Measurements from ENCODE around the gene BPIFB1. TPM values are rescaled to one million over a fixed set of nuclear protein-coding genes. Genes with fewer than 3 reads are reported as not detected.

The BPIFB1 gene
- total RNA-seq, 1 donor from 2014 or later: not detected

- Histone ChIP-seq H3K79me2 (ENCODE audit: low read depth) (no peaks in the 10 kb centered on the region), H4K20me1 (ENCODE audit: low read depth) (no peaks in the 10 kb centered on the region), H3K36me3 (no peaks in the 10 kb centered on the region), H3K4me2 (no peak overlapping the region), H3K4me3 (no peak overlapping the region), H3K27ac (no peak overlapping the region), H2AFZ (replicated peaks) (no peak overlapping the region), H3K4me1 (peaks cover 13% of the 10 kb centered on the region), H3K27me3 (no peaks in the 10 kb centered on the region), H3K9ac (no peak overlapping the region), H3K9me3 (ENCODE audit: low read depth) (no peaks in the 10 kb centered on the region), H3F3A (ENCODE audit: low read depth) (no peaks in the 10 kb centered on the region)
- Mint-ChIP-seq H3K9me3 (no peaks in the 10 kb centered on the region), H3K4me1 (peaks cover 10% of the 10 kb centered on the region), H3K4me3 (no peak overlapping the region), H3K27me3 (ENCODE audit: insufficient read depth, low read depth) (peaks cover 20% of the 10 kb centered on the region), H3K36me3 (no peaks in the 10 kb centered on the region), H3K27ac (no peak overlapping the region)
- TF ChIP-seq CTCF (IDR thresholded peaks at IDR 0.05) (no peak), EZH2 (IDR thresholded peaks at IDR 0.05) (no peak), EZH2phosphoT487 (IDR thresholded peaks at IDR 0.05) (no peak)
- no peak for DNase-seq (ENCODE audit: low spot score)
These were observed 3.6 kb upstream of the BPIFB1 start for GRCh38 chr20:33279261-33279910.

GRCh38 chr20:33280000-33280680, 2.9 kb upstream of the BPIFB1 start:
- no peak overlapping the region for H3K9ac ChIP-seq
- no peaks in the 10 kb centered on the region for H3F3A ChIP-seq (ENCODE audit: low read depth)
- no peaks in the 10 kb centered on the region for H3K36me3 ChIP-seq
- no peaks in the 10 kb centered on the region for H3K9me3 ChIP-seq (ENCODE audit: low read depth)
- no peak overlapping the region for H3K27ac ChIP-seq
- H3K79me2 ChIP-seq (ENCODE audit: low read depth): no peaks in the 10 kb centered on the region
- no peaks in the 10 kb centered on the region for H3K9me3 Mint-ChIP-seq
- H3K27ac Mint-ChIP-seq: peak overlapping the region; percentile 65
- H3K27me3 Mint-ChIP-seq (ENCODE audit: insufficient read depth, low read depth): peaks cover 20% of the 10 kb centered on the region
- H3K4me3 ChIP-seq: no peak overlapping the region
- no peaks in the 10 kb centered on the region for H3K36me3 Mint-ChIP-seq
- no peak overlapping the region for H3K4me3 Mint-ChIP-seq
- DNase-seq (ENCODE audit: low spot score): no peak
- no peaks in the 10 kb centered on the region for H4K20me1 ChIP-seq (ENCODE audit: low read depth)
- H2AFZ ChIP-seq (replicated peaks): no peak overlapping the region
- TF ChIP-seq EZH2phosphoT487 (IDR thresholded peaks at IDR 0.05) (no peak), EZH2 (IDR thresholded peaks at IDR 0.05) (no peak), CTCF (IDR thresholded peaks at IDR 0.05) (no peak)
- peaks cover 13% of the 10 kb centered on the region for H3K4me1 ChIP-seq
- peaks cover 15% of the 10 kb centered on the region for H3K4me1 Mint-ChIP-seq
- no peaks in the 10 kb centered on the region for H3K27me3 ChIP-seq
- no peak overlapping the region for H3K4me2 ChIP-seq

GRCh38 chr20:33280775-33281174, 2.2 kb upstream of the BPIFB1 start:
- H3F3A ChIP-seq (ENCODE audit: low read depth): no peaks in the 10 kb centered on the region
- H3K27ac ChIP-seq: no peak overlapping the region
- no peak for DNase-seq (ENCODE audit: low spot score)
- H3K27ac Mint-ChIP-seq: peak overlapping the region; percentile 65
- H3K4me3 Mint-ChIP-seq: no peak overlapping the region
- no peaks in the 10 kb centered on the region for H3K27me3 ChIP-seq
- peaks cover 13% of the 10 kb centered on the region for H3K4me1 ChIP-seq
- H3K27me3 Mint-ChIP-seq (ENCODE audit: insufficient read depth, low read depth): peaks cover 20% of the 10 kb centered on the region
- H3K9me3 Mint-ChIP-seq: no peaks in the 10 kb centered on the region
- H3K36me3 ChIP-seq: no peaks in the 10 kb centered on the region
- peaks cover 15% of the 10 kb centered on the region for H3K4me1 Mint-ChIP-seq
- H3K36me3 Mint-ChIP-seq: no peaks in the 10 kb centered on the region
- no peaks in the 10 kb centered on the region for H3K79me2 ChIP-seq (ENCODE audit: low read depth)
- no peak overlapping the region for H3K9ac ChIP-seq
- H3K4me3 ChIP-seq: no peak overlapping the region
- H3K9me3 ChIP-seq (ENCODE audit: low read depth): no peaks in the 10 kb centered on the region
- H4K20me1 ChIP-seq (ENCODE audit: low read depth): no peaks in the 10 kb centered on the region
- no peak overlapping the region for H3K4me2 ChIP-seq
- no peak overlapping the region for H2AFZ ChIP-seq (replicated peaks)
- TF ChIP-seq EZH2phosphoT487 (IDR thresholded peaks at IDR 0.05) (no peak), EZH2 (IDR thresholded peaks at IDR 0.05) (no peak), CTCF (IDR thresholded peaks at IDR 0.05) (no peak)

All from neural progenitor cell (in vitro differentiated cells).